Naive thymus-derived CD4-positive, alpha-beta T cell (primary cell): Measurements from ENCODE around the gene AZU1. TPM values are rescaled to one million over a fixed set of nuclear protein-coding genes. Genes with fewer than 3 reads are reported as not detected.

ENCODE experiments used
- ATAC-seq: fragments of 150-1000 bp; cut with Tn5 transposase; 2 replicates; pipeline ENCODE4 v1.10.0; 2021; ENCODE audit warnings: mild to moderate bottlenecking, moderate library complexity
- CTCF ChIA-PET: fragments of 350-600 bp; sonication (Branson Sonifier 250); formaldehyde crosslinking; loops from one replicate; lab custom pipeline; 2021; ENCODE audit warnings: antibody characterized with exemption; lab: Charles Lee
- POLR2A ChIA-PET: fragments of 350-600 bp; sonication (Branson Sonifier 250); formaldehyde crosslinking; loops from one replicate; lab custom pipeline; 2021; ENCODE audit warnings: antibody characterized with exemption, inconsistent platforms; lab: Charles Lee
- DNase-seq, 9 donors: peaks; one replicate each; pipeline versions ENCODE4 v3.0.0 to v3.0.0-alpha.2; 2020 to 2022; ENCODE audit warnings: mixed read lengths in 1 of 9
- H3K27ac ChIP-seq: one replicate; pipeline ENCODE4 v1.7.0; 2013; ENCODE audit warnings: mild to moderate bottlenecking, low read depth, low read length, moderate library complexity
- H3K27me3 ChIP-seq, 2 donors: one replicate each; pipeline ENCODE4 v1.7.0; 2013; ENCODE audit warnings: low read length in 2 of 2, mild to moderate bottlenecking in 2 of 2, moderate library complexity in 2 of 2; ENCODE audit not compliant: control insufficient read depth in 2 of 2, insufficient read depth in 2 of 2
- H3K36me3 ChIP-seq, 3 experiments: 1 replicate in 2 of 3; 2 replicates in 1 of 3; pipeline ENCODE4 v1.7.0; 2013; ENCODE audit warnings: low read length in 3 of 3, mild to moderate bottlenecking in 3 of 3, moderate library complexity in 1 of 3; ENCODE audit not compliant: insufficient read depth in 3 of 3, control insufficient read depth in 2 of 3
- H3K4me1 ChIP-seq, 2 donors: one replicate each; pipeline ENCODE4 v1.7.0; 2013; ENCODE audit warnings: low read length in 2 of 2, mild to moderate bottlenecking in 2 of 2, moderate library complexity in 1 of 2; ENCODE audit not compliant: control insufficient read depth in 2 of 2, insufficient read depth in 2 of 2
- H3K4me3 ChIP-seq: 2 replicates; pipeline ENCODE4 v1.7.0; 2013; ENCODE audit warnings: mild to moderate bottlenecking, low read length
- H3K9me3 ChIP-seq, 3 experiments: 1 replicate in 2 of 3; 2 replicates in 1 of 3; pipeline ENCODE4 v1.7.0; 2013; ENCODE audit warnings: low read length in 3 of 3; ENCODE audit not compliant: control insufficient read depth in 2 of 3
- H3K27ac Mint-ChIP-seq, 9 donors: one replicate each; pipeline ENCODE4 v1.8.0; 2020 to 2022; ENCODE audit warnings: mixed read lengths in 9 of 9, mild to moderate bottlenecking in 8 of 9, moderate library complexity in 5 of 9, inconsistent platforms in 2 of 9
- H3K27me3 Mint-ChIP-seq, 5 donors: one replicate each; pipeline ENCODE4 v1.8.0; 2021 to 2022; ENCODE audit warnings: mixed read lengths in 5 of 5, mild to moderate bottlenecking in 1 of 5
- H3K36me3 Mint-ChIP-seq, 5 donors: one replicate each; pipeline ENCODE4 v1.8.0; 2020 to 2022; ENCODE audit warnings: mixed read lengths in 5 of 5, mild to moderate bottlenecking in 3 of 5, inconsistent platforms in 1 of 5
- H3K4me1 Mint-ChIP-seq, 7 donors: one replicate each; pipeline ENCODE4 v1.8.0; 2020 to 2022; ENCODE audit warnings: mixed read lengths in 7 of 7, mild to moderate bottlenecking in 3 of 7, inconsistent platforms in 1 of 7
- H3K4me3 Mint-ChIP-seq, 10 donors: one replicate each; pipeline ENCODE4 v1.8.0; 2020 to 2022; ENCODE audit warnings: mild to moderate bottlenecking in 10 of 10, mixed read lengths in 10 of 10, moderate library complexity in 6 of 10, inconsistent platforms in 2 of 10
- H3K9me3 Mint-ChIP-seq, 11 donors: one replicate each; pipeline ENCODE4 v1.8.0; 2020 to 2022; ENCODE audit warnings: mixed read lengths in 11 of 11, mild to moderate bottlenecking in 4 of 11, inconsistent platforms in 1 of 11, moderate library complexity in 1 of 11
- intact Hi-C, 2 donors: fragments of 100-400 bp; cut with micrococcal nuclease; formaldehyde crosslinking; loops; one replicate each; pipeline ENCODE4 v1.15.1; 2023
- polyA plus RNA-seq, 2 donors: library from polyadenylated mRNA; unstranded; fragments of 300-500 nt; fragmentation: Illumina TruSeq; gene quantifications; one replicate each; pipeline ENCODE4 v1.2.3, GENCODE V29; 2021
- total RNA-seq, 6 experiments: library from RNA in 5 of 6; stranded (reverse) in 5 of 6; gene quantifications; 1 replicate in 5 of 6; 2 replicates in 1 of 6; pipeline ENCODE4 v1.2.3 and lab custom pipeline; 2021 to 2026

The AZU1 gene
- 1 to 10 TPM in 1 of 5 experiments, under 1 TPM in 1, not detected in 3; 0.64 to 4.1 TPM for total RNA-seq
- not detected for polyA plus RNA-seq
- not detected for total RNA-seq (lab: John Stamatoyannopoulos, UW)

- H3K4me3 ChIP-seq = no peak within 1 kb of the TSS
- DNase-seq = no peak
- no peaks in the 10 kb centered on the region for H3K4me1 ChIP-seq
- H3K27ac ChIP-seq = no peak within 1 kb of the TSS
- no peak within 1 kb of the TSS for H3K27ac Mint-ChIP-seq
- no peaks in the 10 kb centered on the region for H3K9me3 ChIP-seq
- H3K9me3 Mint-ChIP-seq = no peaks in the 10 kb centered on the region
- peak; percentile 60 for ATAC-seq
- peaks cover 0 to 7% (median 0%) of the 10 kb centered on the region in 7 donors for H3K4me1 Mint-ChIP-seq
- H3K36me3 ChIP-seq = no peaks in the 10 kb centered on the region
- ChIA-PET POLR2A (no interaction called here), CTCF (no interaction called here)
- intact Hi-C loops = no loop called here
- H3K4me3 Mint-ChIP-seq = no peak within 1 kb of the TSS
- H3K27me3 ChIP-seq = no peaks in the 10 kb centered on the region
- H3K27me3 Mint-ChIP-seq = peaks cover 8 to 23% (median 12%) of the 10 kb centered on the region in 5 donors
- H3K36me3 Mint-ChIP-seq = no peaks in the 10 kb centered on the region
Measured at GRCh38 chr19:827710-828321, at the start of gene AZU1. AZU1 (plus strand) TSS chr19:827837; CDS start chr19:827847, 10 bp downstream.

GRCh38 chr19:778910-779653 is 48.6 kb upstream of the AZU1 start:
- no peak overlapping the region for H3K4me3 ChIP-seq

GRCh38 chr19:780935-781334 is 46.7 kb upstream of the AZU1 start:
- ChIA-PET POLR2A (no interaction called here), CTCF (no interaction called here)
- H3K27me3 Mint-ChIP-seq = peaks cover 0 to 4% (median 0%) of the 10 kb centered on the region in 5 donors
- ATAC-seq (no peak), DNase-seq (no peak)
- Histone ChIP-seq H3K4me3 (no peak overlapping the region), H3K36me3 (no peaks in the 10 kb centered on the region), H3K27ac (no peak overlapping the region), H3K4me1 (no peaks in the 10 kb centered on the region), H3K27me3 (no peaks in the 10 kb centered on the region), H3K9me3 (no peaks in the 10 kb centered on the region)
- no peaks in the 10 kb centered on the region for H3K36me3 Mint-ChIP-seq
- H3K4me3 Mint-ChIP-seq = no peak overlapping the region
- no peaks in the 10 kb centered on the region for H3K4me1 Mint-ChIP-seq
- intact Hi-C loops = no loop called here
- peaks cover 0 to 2% (median 0%) of the 10 kb centered on the region in 11 donors for H3K9me3 Mint-ChIP-seq
- no peak overlapping the region for H3K27ac Mint-ChIP-seq

More at GRCh38 chr19:778910-779653, 48.6 kb upstream of the AZU1 start:
- H3K27ac Mint-ChIP-seq = no peak overlapping the region
- ChIA-PET POLR2A (no interaction called here), CTCF (no interaction called here)
- no peak for ATAC-seq
- H3K4me1 Mint-ChIP-seq = no peaks in the 10 kb centered on the region
- Histone ChIP-seq H3K36me3 (no peaks in the 10 kb centered on the region), H3K4me1 (no peaks in the 10 kb centered on the region), H3K27ac (no peak overlapping the region), H3K9me3 (no peaks in the 10 kb centered on the region), H3K27me3 (no peaks in the 10 kb centered on the region)
- peaks cover 0 to 4% (median 0%) of the 10 kb centered on the region in 5 donors for H3K27me3 Mint-ChIP-seq
- intact Hi-C loops = loop anchor here in 1 of 2 donors (10.0 kb wide), 1 partner anchor 206 kb away; the partner anchor contains the start of gene WDR18
- H3K9me3 Mint-ChIP-seq = peaks cover 0 to 2% (median 0%) of the 10 kb centered on the region in 11 donors
- no peak for DNase-seq
- H3K36me3 Mint-ChIP-seq = no peaks in the 10 kb centered on the region
- H3K4me3 Mint-ChIP-seq = no peak overlapping the region

GRCh38 chr19:781800-782184 is 45.8 kb upstream of the AZU1 start:
- H3K27me3 Mint-ChIP-seq = peaks cover 0 to 4% (median 0%) of the 10 kb centered on the region in 5 donors
- no peaks in the 10 kb centered on the region for H3K36me3 Mint-ChIP-seq
- no peaks in the 10 kb centered on the region for H3K36me3 ChIP-seq
- intact Hi-C loops = no loop called here
- ATAC-seq (no peak), DNase-seq (no peak)
- no peak overlapping the region for H3K4me3 ChIP-seq
- no peak overlapping the region for H3K27ac Mint-ChIP-seq
- H3K4me1 Mint-ChIP-seq = no peaks in the 10 kb centered on the region
- H3K9me3 Mint-ChIP-seq = peaks cover 0 to 2% (median 0%) of the 10 kb centered on the region in 11 donors
- CTCF ChIA-PET = no interaction called here
- H3K4me1 ChIP-seq = no peaks in the 10 kb centered on the region
- H3K9me3 ChIP-seq = no peaks in the 10 kb centered on the region
- no peak overlapping the region for H3K4me3 Mint-ChIP-seq
- H3K27ac ChIP-seq = no peak overlapping the region
- H3K27me3 ChIP-seq = no peaks in the 10 kb centered on the region
- POLR2A ChIA-PET = no interaction called here

GRCh38 chr19:782185-782877 is 45.3 kb upstream of the AZU1 start:
- Mint-ChIP-seq H3K9me3 (peaks cover 0 to 2% (median 0%) of the 10 kb centered on the region in 11 donors), H3K27ac (no peak overlapping the region), H3K27me3 (peaks cover 0 to 4% (median 0%) of the 10 kb centered on the region in 5 donors), H3K4me1 (no peaks in the 10 kb centered on the region), H3K4me3 (no peak overlapping the region), H3K36me3 (no peaks in the 10 kb centered on the region)
- Histone ChIP-seq H3K27me3 (no peaks in the 10 kb centered on the region), H3K27ac (no peak overlapping the region), H3K4me3 (no peak overlapping the region), H3K9me3 (no peaks in the 10 kb centered on the region), H3K36me3 (no peaks in the 10 kb centered on the region), H3K4me1 (no peaks in the 10 kb centered on the region)
- no peak for ATAC-seq
- no peak for DNase-seq
- POLR2A ChIA-PET = no interaction called here
- CTCF ChIA-PET = no interaction called here
- intact Hi-C loops = no loop called here

GRCh38 chr19:782878-783668 is 44.6 kb upstream of the AZU1 start:
- Mint-ChIP-seq H3K4me3 (no peak overlapping the region), H3K27me3 (peaks cover 0 to 4% (median 0%) of the 10 kb centered on the region in 5 donors), H3K4me1 (no peaks in the 10 kb centered on the region), H3K36me3 (no peaks in the 10 kb centered on the region), H3K9me3 (peaks cover 0 to 2% (median 0%) of the 10 kb centered on the region in 11 donors), H3K27ac (no peak overlapping the region)
- Histone ChIP-seq H3K9me3 (no peaks in the 10 kb centered on the region), H3K4me1 (no peaks in the 10 kb centered on the region), H3K36me3 (no peaks in the 10 kb centered on the region), H3K27me3 (no peaks in the 10 kb centered on the region), H3K4me3 (no peak overlapping the region), H3K27ac (no peak overlapping the region)
- DNase-seq (no peak), ATAC-seq (no peak)
- ChIA-PET POLR2A (no interaction called here), CTCF (no interaction called here)
- intact Hi-C loops = no loop called here
